IPS-18c (cell line): ENCODE measurements around the gene ERI3.

ENCODE experiments used
- H3K4me3 ChIP-seq: 2 replicates; pipeline ENCODE4 v1.7.0; 2013; ENCODE audit warnings: low read depth, mild to moderate bottlenecking, low read length, moderate library complexity; ENCODE audit not compliant: insufficient read depth
- H3K9me3 ChIP-seq: one replicate; pipeline ENCODE4 v1.6.1; 2013; ENCODE audit warnings: mild to moderate bottlenecking, low read length, moderate library complexity; ENCODE audit not compliant: control insufficient read depth, insufficient read depth

The ERI3 gene, protein sequence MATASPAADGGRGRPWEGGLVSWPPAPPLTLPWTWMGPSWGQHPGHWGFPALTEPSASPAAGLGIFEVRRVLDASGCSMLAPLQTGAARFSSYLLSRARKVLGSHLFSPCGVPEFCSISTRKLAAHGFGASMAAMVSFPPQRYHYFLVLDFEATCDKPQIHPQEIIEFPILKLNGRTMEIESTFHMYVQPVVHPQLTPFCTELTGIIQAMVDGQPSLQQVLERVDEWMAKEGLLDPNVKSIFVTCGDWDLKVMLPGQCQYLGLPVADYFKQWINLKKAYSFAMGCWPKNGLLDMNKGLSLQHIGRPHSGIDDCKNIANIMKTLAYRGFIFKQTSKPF

GRCh38 chr1:44354840-44355581, at the start of gene ERI3:
Gene ERI3, minus strand, starts transcription at chr1:44355257. Its CDS starts 231 bp downstream, at chr1:44355026.
- peak within 1 kb of the TSS; percentile 91 for H3K4me3 ChIP-seq
- no peaks in the 10 kb centered on the region for H3K9me3 ChIP-seq

- Histone ChIP-seq H3K9me3 (no peaks in the 10 kb centered on the region), H3K4me3 (no peak overlapping the region)
Measured at GRCh38 chr1:44401256-44402228, 46.5 kb upstream of the ERI3 start.

- no peak overlapping the region for H3K4me3 ChIP-seq
- no peaks in the 10 kb centered on the region for H3K9me3 ChIP-seq
Measured at GRCh38 chr1:44390277-44390676, 35.2 kb upstream of the ERI3 start.

DNA sequence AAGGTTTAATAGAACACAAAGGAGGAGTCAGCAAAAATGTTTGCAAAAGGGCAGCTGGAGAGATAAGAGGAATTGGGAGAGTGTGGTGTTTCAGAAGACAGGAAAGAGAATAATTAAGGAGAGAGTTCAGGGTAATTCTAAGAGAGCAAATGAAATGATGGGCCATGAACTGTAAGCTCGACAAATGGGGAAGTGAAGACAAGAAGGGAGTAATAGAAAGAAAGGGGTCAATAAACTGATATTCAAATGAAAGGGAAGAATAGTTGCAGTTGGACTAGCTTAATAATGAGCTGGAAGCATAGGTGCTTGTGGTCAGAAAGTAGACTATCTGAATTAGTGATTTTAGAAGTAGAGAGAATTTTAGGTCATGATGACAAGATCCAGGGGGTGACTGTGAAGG, 34.4 kb upstream of the ERI3 start:
- Histone ChIP-seq H3K4me3 (no peak overlapping the region), H3K9me3 (no peaks in the 10 kb centered on the region)

DNA sequence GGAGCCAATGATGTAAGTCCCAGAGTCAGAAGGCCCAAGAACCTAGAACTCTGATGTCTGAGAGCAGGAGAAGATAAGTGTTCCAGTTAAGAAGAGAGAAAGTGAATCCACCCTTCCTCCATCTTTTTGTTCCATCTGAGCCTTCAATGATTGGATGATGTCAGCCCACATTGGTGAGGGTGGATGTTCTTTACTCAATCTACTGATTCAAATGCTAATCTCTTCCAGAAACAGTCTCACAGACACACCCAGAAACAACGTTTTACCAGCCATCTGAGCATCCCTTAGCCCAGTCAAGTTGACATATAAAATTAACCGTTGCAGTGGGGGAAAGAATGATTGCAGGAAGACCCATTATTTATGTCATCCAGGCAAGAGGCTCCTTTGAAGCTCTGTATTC, 33.5 kb upstream of the ERI3 start:
- Histone ChIP-seq H3K9me3 (no peaks in the 10 kb centered on the region), H3K4me3 (no peak overlapping the region)

DNA sequence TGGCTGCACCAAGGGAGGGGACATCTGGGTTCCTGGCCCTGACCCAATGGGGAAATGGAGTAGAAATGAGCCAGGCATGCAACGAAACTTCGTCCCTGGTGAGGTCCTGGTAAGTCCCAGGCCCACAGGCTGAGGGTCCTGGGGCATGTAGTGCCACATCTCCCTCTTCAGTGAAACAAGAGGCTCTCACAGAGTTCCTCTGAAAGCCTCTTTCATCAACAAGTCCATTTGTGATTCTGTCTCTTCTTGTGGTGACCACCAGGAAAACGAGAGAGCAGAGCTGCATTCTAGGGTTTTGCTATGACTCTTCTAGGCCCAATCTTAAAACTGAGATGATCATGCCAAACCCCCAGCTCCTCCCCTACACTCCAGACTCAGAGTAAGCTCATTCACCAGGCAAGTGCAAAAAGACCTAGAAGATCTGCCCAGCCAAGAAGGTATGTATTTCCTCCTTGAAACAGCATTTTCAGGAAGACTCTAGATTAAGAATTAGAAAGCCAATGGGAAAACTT, 25.7 kb upstream of the ERI3 start:
- Histone ChIP-seq H3K9me3 (no peaks in the 10 kb centered on the region), H3K4me3 (no peak overlapping the region)

DNA sequence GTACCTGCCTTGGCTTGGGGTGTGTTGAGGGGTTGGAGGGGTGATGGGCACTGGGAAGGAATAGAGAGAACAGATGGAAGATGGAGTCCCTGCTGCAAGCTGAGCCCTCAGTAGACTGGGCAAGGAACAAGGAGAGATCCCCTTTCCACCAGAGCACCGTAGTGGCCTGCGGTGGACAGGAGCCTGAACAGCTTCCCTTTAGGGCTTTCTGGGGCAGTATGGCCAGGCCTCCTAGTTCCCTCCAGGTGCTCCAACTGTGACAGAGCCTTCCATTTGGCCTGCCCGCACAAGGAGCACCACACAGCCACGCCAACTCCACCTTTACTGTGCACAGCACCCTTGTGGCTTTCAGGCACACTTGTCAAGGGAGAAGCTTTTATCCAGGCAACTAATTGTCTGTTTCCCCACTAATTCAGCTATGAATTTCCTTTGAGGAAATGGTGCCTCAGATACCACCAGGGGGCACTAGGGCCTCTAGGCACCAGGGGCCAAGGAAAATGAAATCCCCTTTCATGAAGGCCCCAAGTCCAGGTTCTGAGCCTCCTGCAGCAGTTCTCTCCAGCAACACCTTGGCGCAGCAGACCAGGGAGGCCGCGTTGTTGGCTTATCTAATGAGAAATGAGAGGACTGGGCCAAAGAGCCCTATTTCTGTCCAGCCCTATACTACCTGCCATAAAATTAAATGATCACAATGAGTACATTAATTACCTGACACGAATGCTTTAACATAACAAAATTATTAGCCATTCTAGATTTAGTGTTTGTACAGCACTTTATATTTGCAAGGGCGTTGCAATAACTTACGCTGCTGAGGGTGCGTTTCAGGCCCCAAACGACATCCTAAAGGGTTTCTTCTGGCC, 23.1 kb upstream of the ERI3 start:
- Histone ChIP-seq H3K9me3 (no peaks in the 10 kb centered on the region), H3K4me3 (no peak overlapping the region)

- H3K4me3 ChIP-seq: no peak overlapping the region
- no peaks in the 10 kb centered on the region for H3K9me3 ChIP-seq
Measured at GRCh38 chr1:44375547-44375946, 20.5 kb upstream of the ERI3 start.

- no peak overlapping the region for H3K4me3 ChIP-seq
- H3K9me3 ChIP-seq: no peaks in the 10 kb centered on the region
Measured at GRCh38 chr1:44371206-44371605, 16.1 kb upstream of the ERI3 start.

- no peak overlapping the region for H3K4me3 ChIP-seq
- H3K9me3 ChIP-seq: no peaks in the 10 kb centered on the region
Measured at GRCh38 chr1:44368471-44369151, 13.6 kb upstream of the ERI3 start.

- Histone ChIP-seq H3K4me3 (no peak overlapping the region), H3K9me3 (no peaks in the 10 kb centered on the region)
Measured at GRCh38 chr1:44367944-44368343, 12.9 kb upstream of the ERI3 start.

- Histone ChIP-seq H3K4me3 (no peak overlapping the region), H3K9me3 (no peaks in the 10 kb centered on the region)
Measured at GRCh38 chr1:44366371-44366975, 11.4 kb upstream of the ERI3 start.

DNA sequence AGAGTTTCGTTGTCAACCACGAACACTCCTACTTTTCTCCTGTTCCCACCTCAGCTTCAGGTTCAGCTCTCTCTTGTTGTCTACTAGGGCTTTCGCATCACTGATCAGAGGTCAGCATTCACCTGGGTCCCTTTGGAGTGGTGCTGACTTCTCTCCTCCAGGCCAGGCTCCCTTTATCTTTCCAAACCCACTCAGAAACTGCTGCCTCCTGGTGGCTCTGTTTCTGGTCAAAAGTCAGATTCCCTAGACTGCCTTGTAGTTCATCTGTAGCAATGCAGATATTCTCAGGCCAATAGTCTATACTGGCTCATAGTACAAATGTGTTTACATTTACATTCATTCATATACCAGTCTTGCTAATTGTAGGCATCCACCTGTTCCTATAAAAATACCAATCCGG, 6.4 kb upstream of the ERI3 start:
- no peak overlapping the region for H3K4me3 ChIP-seq
- H3K9me3 ChIP-seq: no peaks in the 10 kb centered on the region

DNA sequence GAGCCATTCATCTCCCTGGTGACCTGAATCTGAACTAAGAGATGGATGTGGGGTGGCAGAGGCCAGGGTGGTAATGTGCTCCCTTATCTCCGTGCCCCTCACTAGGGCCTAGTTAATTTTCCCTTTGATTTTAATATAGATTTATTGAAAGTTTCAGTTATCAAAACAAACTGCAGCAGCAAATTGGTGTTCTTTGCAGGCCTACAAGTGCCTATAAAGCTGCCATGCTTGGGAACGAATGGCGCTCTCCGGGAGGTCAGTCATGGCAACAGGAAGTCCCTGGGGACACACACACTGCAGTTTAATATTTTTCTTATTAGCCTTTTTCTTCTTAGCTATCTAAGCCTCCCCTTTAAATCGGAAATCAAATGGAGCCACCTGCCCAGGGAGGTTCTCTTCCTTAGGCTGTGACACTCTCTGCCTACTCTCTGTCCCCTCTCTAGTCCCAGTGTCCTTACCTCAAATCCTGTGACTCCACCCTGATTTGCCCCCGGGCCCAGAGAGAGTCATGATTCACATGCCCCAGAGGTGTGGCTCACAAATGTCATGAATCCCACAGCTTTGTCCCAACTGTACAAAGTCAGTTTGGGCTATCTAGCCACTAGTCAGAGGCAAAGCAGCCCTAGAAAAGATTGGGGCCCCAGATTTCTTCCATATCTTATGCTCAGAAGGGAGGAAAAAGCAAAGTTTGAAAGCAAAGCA, 4.3 kb upstream of the ERI3 start:
- Histone ChIP-seq H3K9me3 (no peaks in the 10 kb centered on the region), H3K4me3 (no peak overlapping the region)

GRCh38 chr1:44357710-44358109, 2.7 kb upstream of the ERI3 start:
- Histone ChIP-seq H3K4me3 (no peak overlapping the region), H3K9me3 (no peaks in the 10 kb centered on the region)
